ENCODE data around the gene FCHO1.

DNA sequence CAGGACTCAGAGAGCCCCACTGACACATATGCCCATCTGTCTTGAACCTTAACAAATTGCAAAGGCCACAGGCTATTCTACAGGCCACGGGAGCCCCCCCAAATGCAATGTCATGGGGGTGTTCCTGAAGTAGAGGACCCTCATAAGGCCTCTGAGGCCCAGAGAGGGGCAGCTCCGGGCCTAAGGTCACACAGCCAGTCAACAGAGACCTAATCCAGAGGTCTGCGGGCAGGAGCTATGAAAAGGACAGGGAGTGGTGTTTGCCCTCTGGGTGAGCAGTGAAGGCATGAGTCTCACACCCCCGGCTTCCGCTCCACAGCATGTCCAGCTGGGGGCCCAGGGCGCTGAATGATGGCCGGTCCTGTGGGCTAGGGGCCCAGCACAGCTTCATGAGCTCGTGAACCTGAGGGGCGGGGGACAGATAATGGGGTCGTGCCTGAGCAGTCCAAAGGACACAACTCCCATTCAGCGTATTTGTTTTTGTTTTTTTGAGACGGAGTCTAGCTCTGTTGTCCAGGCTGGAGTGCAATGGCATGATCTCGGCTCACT, 75.3 kb downstream of the FCHO1 start:
- no peak for TF ChIP-seq GATA2 (IDR thresholded peaks at IDR 0.05; ENCODE audit: low read depth, low read length)
- no peak for TF ChIP-seq GATA3 (IDR thresholded peaks at IDR 0.05; ENCODE audit: low read depth, low read length)

All from SH-SY5Y (cell line).